Ovary (tissue), 3 donors: ENCODE data around the gene LUZP2.

Experiments used
- CTCF ChIP-seq, 3 donors: fragments of 450-650 bp in 2 of 3; fragments of 200-600 bp in 1 of 3; IDR thresholded peaks; one replicate each; pipeline versions ENCODE4 v1.5.1 to v1.8.0; 2016 to 2022; ENCODE audit warnings: antibody characterized with exemption in 3 of 3, mild to moderate bottlenecking in 1 of 3
- EP300 ChIP-seq: sonication (generic); formaldehyde crosslinking; IDR thresholded peaks from one replicate; pipeline ENCODE4 v1.6.1; 2017; ENCODE audit warnings: antibody characterized with exemption
- POLR2A ChIP-seq: fragments of 450-650 bp; IDR thresholded peaks from one replicate; pipeline ENCODE4 v1.6.1; 2017; ENCODE audit warnings: antibody characterized with exemption, mild to moderate bottlenecking, moderate library complexity
- donor health status: DM: no; HTN: no; CAD: no.

- TF ChIP-seq CTCF (IDR thresholded peaks at IDR 0.05) (no peak), POLR2A (no peak), EP300 (no peak)
Observed at GRCh38 chr11:24754406-24754805, 257.6 kb downstream of the LUZP2 start.
